Fibroblast of pulmonary artery (primary cell): ENCODE results near the gene SUGCT.

Source experiments
- DNase-seq: peaks from one replicate; pipeline ENCODE4 v3.0.0-alpha.2; 2010; ENCODE audit warnings: low read depth
- H3K4me3 ChIP-seq: replicated peaks from 2 replicates; pipeline ENCODE4 v1.5.1; 2011; ENCODE audit warnings: low read depth, mild to moderate bottlenecking, control low read depth, low read length, moderate library complexity
- TF ChIP-seq, protein P1 (sequence below): IDR thresholded peaks from 2 replicates; pipeline ENCODE4 v1.5.1; 2011; ENCODE audit warnings: mild to moderate bottlenecking, control low read depth, low read length, inconsistent platforms; ENCODE audit errors: missing control alignments

The SUGCT gene

GRCh38 chr7:40795607-40796006, 660.8 kb downstream of the SUGCT start:
- TF ChIP-seq, protein P1, sequence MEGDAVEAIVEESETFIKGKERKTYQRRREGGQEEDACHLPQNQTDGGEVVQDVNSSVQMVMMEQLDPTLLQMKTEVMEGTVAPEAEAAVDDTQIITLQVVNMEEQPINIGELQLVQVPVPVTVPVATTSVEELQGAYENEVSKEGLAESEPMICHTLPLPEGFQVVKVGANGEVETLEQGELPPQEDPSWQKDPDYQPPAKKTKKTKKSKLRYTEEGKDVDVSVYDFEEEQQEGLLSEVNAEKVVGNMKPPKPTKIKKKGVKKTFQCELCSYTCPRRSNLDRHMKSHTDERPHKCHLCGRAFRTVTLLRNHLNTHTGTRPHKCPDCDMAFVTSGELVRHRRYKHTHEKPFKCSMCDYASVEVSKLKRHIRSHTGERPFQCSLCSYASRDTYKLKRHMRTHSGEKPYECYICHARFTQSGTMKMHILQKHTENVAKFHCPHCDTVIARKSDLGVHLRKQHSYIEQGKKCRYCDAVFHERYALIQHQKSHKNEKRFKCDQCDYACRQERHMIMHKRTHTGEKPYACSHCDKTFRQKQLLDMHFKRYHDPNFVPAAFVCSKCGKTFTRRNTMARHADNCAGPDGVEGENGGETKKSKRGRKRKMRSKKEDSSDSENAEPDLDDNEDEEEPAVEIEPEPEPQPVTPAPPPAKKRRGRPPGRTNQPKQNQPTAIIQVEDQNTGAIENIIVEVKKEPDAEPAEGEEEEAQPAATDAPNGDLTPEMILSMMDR = no peak
- H3K4me3 ChIP-seq = no peak overlapping the region
- peak; percentile 14 for DNase-seq

- DNase-seq = no peak
- TF ChIP-seq, protein P1 = no peak
- H3K4me3 ChIP-seq = no peak overlapping the region
These were observed 661.9 kb downstream of the SUGCT start for GRCh38 chr7:40796723-40797122.

GRCh38 chr7:40798613-40799012, 663.8 kb downstream of the SUGCT start:
- H3K4me3 ChIP-seq = no peak overlapping the region
- no peak for DNase-seq
- TF ChIP-seq, protein P1 = no peak

DNA sequence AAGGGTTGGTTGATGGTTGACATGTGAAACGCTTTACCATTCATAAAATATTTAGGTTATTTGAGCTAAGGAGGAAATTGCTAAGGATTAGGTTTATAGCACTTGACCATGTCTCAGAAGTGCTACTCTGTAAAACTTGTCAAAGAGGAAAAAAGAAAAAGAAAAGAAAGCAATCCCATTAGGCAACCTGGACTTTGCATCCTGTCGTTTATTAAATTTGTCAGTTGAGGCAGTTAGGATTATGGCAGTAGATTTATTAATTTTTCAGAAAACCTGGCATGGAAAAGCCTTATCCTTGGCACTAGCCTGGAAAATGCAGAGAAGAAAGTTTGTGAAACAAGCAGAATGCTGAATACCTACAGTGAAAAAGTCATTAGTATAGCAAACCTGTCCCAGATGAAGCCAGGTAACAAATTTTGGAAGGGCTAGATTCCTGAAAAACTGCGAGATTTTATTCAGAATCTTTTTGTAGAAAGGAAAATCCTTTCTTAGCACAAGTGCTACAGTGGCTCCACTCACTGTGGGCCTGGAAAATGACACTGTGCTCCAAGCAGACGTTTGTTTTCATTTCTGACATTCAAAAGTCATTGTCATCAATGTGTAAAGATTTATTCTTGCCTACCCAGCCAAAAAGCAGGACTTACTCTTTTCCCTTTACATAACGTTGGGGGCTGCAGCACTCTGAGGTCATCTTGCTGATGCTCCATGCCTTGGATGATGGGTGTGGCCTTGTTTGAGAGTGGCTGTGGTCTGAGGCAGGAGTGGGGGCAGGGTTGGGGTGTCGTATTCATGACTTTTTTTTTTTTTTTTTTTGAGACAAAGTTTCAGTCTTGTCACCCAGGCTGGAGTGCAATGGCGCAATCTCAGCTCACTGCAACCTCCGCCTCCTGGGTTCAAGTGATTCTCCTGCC, 664.9 kb downstream of the SUGCT start:
- no peak overlapping the region for H3K4me3 ChIP-seq
- DNase-seq = no peak
- TF ChIP-seq, protein P1 = no peak

GRCh38 chr7:40800771-40801170, 666.0 kb downstream of the SUGCT start:
- TF ChIP-seq, protein P1 = no peak
- DNase-seq = no peak
- no peak overlapping the region for H3K4me3 ChIP-seq

DNA sequence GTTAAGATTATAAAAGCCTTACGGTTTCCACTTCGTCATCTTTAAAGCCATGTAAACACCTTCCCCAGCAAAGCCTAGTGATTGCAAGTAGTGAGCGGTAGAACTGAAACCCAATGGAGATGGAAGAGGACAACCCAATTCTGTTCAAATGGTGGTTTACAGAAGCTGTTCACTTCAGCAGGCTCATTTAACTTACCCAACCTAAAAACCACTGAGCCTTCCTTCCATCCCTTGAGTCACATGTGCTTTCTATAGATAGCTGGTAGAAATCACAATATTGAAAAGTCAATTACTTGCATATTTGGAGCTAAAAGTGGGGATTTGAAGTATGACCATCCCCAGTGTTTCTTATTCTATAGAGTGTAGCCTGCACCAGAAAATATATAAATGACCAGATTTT, 667.7 kb downstream of the SUGCT start:
- no peak for DNase-seq
- no peak overlapping the region for H3K4me3 ChIP-seq
- TF ChIP-seq, protein P1 = no peak
